HTERT RPE-1 (cell line): Measurements from ENCODE around the gene CORO7.

Experiments
- in situ Hi-C: fragments of 300-500 bp; cut with MboI; formaldehyde crosslinking; loops from 4 replicates; pipeline ENCODE4 v1.14.3; 2020; ENCODE audit warnings: low sequenced_read_pairs

The CORO7 gene

GRCh38 chr16:4385789-4386450, 30.5 kb downstream of the CORO7 start:
- in situ Hi-C loops = no loop called here

- in situ Hi-C loops = no loop called here
Observed at GRCh38 chr16:4385066-4385788, 31.2 kb downstream of the CORO7 start.

- in situ Hi-C loops = no loop called here
Observed at GRCh38 chr16:4384509-4384942, 31.9 kb downstream of the CORO7 start.

- in situ Hi-C loops = no loop called here
Observed at GRCh38 chr16:4383591-4384444, 32.6 kb downstream of the CORO7 start.

- in situ Hi-C loops = no loop called here
Observed at GRCh38 chr16:4382795-4383357, 33.5 kb downstream of the CORO7 start.

- in situ Hi-C loops = no loop called here
Observed at GRCh38 chr16:4381935-4382794, 34.2 kb downstream of the CORO7 start.

GRCh38 chr16:4381072-4381934, 35.1 kb downstream of the CORO7 start:
- in situ Hi-C loops = no loop called here

DNA sequence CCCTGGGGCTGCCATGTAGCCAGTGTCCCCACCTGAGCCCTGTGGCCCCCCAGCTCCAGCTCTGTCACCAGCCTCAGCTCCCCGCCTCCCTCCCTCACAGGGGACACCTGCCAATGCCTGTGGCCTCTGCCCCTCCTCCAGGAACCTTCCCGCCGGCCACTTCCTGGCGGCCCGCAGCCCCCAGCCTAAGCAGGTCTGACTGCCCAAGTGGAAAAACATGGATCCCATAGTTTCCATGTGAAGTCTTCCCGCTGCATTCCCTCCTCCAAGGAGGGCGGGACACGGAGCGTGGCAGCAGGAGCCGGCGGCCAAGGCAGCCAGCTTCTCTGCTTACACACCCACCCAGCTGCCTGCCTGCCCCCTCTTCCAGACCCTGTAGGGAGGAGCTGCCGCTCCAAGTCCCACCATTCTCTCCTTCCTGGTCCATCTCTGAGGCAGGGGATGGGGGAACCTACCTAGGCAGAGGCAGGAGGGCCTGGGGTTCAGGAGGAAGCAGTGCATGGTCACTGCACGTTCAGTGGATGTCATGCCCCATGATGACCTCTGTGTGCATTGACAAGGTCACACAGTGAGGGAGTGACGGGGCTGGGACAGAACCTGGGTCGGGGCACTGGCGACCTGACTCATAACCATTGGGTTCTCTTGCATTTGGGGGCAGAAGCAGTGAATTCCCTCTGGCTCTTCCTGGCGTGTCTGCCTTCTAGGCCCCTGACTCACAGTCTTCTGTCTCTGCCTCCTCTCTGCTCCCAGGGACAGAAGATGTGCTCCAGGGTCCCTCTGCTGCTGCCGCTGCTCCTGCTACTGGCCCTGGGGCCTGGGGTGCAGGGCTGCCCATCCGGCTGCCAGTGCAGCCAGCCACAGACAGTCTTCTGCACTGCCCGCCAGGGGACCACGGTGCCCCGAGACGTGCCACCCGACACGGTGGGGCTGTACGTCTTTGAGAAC, 36.0 kb downstream of the CORO7 start:
- in situ Hi-C loops = no loop called here

DNA sequence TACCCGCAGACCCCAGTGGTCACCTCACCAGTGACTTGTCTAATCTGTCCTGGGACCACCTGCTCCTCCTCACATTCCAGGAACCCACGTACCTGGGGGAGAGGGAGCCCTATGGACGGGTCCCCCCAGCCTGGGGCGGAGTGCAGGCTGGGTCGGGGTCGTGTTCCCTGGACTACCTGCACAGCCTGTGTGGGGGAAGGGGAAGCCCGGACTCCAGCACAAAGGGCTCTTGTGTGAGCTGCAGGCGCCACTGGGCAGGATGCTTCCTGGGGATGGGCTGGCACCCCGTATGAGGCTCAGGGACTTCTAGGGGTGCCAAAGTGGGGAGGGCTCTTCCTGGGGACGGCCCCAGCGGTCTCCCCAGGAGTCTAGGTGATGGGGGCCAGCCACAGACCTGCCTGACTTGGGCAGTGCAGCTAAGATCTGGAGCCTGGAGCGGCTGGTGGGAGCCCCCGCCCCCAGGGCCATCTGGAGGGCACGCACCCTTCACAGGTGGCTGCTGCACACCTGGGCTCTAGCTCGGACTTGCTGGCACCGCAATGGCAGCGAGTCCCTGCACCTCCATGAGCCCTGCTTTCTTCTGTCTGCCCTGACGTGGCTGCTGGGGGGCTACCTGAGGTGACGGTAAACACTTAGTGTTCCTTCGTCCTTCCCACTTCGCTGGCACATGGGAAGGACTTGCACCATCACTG, 37.3 kb downstream of the CORO7 start:
- in situ Hi-C loops = no loop called here

DNA sequence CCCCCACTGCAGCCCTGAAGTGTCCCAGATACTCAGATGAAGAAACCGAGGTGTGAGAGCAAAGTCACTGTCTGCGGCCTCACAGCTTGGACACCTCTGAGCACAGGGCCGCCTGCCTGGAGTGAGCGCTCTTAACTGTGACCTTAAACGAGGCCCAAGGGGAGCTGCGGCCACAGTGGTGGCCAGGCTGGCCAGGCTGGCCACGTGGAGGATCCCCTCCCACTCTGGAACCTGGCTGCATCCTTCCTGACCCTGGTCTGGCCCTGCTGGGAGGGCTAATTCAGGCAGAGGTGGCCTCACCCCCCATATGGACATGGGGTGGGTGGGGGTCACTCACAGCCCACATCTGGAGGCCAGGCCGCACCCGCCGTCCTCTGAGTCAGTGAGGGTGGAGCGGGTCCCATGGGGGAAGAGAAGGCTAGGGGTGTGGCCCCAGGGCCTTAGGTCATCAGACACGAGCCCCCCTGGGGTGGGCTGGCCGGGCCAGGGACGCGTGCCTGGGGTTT, 38.2 kb downstream of the CORO7 start:
- in situ Hi-C loops = no loop called here

DNA sequence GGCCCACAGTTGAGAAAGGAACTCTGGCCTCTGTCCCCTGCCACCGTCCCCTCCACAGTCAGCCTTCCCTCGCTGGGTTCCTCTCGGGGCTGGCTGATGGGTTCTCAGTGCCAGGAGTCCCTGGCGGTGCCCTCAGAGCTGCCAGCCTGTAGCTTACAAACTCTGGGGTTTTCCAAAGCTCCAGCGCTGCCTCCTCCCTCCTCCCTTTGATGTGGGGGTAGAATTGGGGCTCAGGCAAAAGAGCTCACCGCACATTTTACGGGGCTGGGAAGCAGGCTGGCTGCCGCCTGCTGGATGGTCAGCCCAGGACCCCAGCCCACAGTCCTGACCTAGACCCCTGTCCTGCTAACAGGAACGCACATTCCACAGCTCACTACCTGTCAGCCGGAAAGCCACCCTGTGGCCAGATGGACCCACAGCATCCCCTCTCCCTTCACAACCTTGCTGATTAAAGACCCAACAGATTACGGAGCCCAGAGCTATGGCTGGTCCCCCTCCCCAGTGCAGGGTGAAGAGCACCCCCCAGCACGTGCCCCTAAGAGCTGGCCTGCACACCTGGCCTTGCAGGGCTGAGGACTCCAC, 38.7 kb downstream of the CORO7 start:
- in situ Hi-C loops = no loop called here

GRCh38 chr16:4376893-4377572, 39.4 kb downstream of the CORO7 start:
- in situ Hi-C loops = no loop called here

DNA sequence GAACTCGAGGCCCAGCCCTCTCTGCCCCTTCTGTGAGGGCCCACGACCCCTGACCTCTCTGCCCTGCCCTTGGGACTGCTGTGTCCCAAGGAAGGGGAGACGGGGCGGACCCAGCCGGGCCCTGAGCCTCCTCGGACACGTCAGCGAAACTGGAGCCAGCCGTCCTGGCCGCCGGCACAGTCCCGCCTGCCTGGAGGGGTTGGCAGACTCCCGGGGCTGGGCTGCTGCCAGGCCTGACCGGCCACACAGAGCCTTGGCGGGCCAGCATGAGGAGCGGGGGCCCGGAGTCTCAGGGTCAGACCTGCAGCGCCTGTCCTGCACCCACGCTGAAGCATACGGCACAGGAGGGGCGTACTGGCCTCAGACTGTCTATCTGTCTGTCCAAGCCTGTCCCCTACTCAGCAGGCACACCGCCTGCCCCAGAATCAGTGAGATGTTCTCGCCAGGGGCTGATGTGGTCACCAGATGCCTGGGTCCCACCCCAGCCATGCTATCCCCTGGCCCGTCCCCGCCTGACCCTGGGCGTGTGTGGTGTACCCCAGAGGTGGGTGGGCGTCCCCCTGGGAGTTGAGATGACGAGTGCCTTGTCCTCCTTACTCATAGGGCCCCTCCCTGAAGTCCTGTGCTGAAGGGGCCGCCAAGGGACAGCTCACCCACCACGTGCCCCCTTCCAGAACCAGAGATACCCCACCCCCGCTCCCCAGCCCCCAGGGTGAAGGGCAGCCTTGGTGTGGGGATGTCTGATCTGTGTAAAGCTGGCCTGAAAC, 40.1 kb downstream of the CORO7 start:
- in situ Hi-C loops = no loop called here

- in situ Hi-C loops = no loop called here
Observed at GRCh38 chr16:4375717-4376116, 40.7 kb downstream of the CORO7 start.

GRCh38 chr16:4373909-4374742, 42.3 kb downstream of the CORO7 start:
- in situ Hi-C loops = no loop called here
